Retinal pigment epithelial cell (primary cell): Measurements from ENCODE around the gene PRPF38A.
A peak's percentile ranks its signal among the peaks of the same experiment; 100 is the strongest.

Experiments used
- DNase-seq: peaks from one replicate; pipeline ENCODE4 v3.0.0-alpha.2; 2010; ENCODE audit warnings: low read depth
- H3K4me3 ChIP-seq: 2 replicates; pipeline ENCODE4 v1.5.1; 2011; ENCODE audit warnings: mild to moderate bottlenecking, low read length, control low read depth, moderate library complexity
- CTCF ChIP-seq: conservative IDR thresholded peaks from 2 replicates; pipeline ENCODE4 v1.5.1; 2011; ENCODE audit warnings: low read depth, low read length, control low read depth, inconsistent platforms

The PRPF38A gene

GRCh38 chr1:52400131-52400530 lies 4.3 kb upstream of the PRPF38A start:
- TF ChIP-seq CTCF = no peak
- DNase-seq = no peak
- H3K4me3 ChIP-seq = no peak overlapping the region

GRCh38 chr1:52402860-52403240 lies 1.6 kb upstream of the PRPF38A start:
- H3K4me3 ChIP-seq = no peak overlapping the region
- DNase-seq = no peak
- TF ChIP-seq CTCF = no peak

DNA sequence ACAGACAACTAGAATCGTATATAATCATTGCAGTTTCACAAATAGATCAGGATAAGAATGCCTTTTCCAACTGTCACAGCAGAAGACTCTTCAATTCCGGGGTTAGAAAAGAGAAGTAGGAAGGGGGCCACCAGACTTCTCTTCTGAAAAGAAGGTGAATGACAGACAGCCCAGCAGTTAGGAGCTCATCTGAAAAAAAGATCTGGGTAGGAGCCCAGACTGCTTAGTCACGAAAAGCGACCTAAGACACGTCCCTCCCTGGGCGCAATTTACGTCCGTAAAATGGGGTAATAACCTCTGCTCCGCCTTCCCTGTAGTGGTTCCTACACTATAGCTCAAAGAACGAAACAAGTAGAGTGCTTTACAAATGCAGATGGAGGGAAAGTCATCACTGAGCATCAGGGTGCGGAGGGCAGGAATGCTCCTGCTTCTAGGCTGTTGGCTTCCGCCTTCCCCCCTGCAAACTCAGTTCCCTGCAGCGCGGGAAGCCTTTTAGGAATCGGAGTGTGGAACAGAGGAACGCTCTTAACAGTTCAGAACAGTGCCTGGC lies 761 bp upstream of the PRPF38A start:
- TF ChIP-seq CTCF = no peak
- H3K4me3 ChIP-seq = peak overlapping the region; percentile 77
- DNase-seq = no peak

DNA sequence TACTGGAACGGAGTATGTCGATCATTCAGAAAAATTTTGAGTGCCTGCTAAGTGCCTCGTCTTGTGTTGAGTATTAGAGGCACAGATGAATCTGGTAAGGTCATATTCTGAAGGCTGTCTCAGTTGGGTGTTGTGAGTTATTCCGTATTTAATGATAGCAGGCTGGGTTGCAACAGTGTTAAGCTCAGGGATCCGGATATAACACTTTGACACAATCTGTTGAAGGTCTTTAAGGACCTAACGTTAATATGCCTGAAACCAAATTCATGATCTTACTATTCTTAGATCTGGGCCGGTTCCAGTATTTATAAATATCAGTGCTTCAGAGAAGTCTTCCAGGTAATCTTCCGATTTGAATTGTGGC lies 555 bp downstream of the PRPF38A start:
- no peak for DNase-seq
- peak overlapping the region; percentile 77 for H3K4me3 ChIP-seq
- TF ChIP-seq CTCF = no peak

GRCh38 chr1:52413410-52413989 lies 9.1 kb downstream of the PRPF38A start:
- no peak overlapping the region for H3K4me3 ChIP-seq
- DNase-seq = no peak
- no peak for TF ChIP-seq CTCF

DNA sequence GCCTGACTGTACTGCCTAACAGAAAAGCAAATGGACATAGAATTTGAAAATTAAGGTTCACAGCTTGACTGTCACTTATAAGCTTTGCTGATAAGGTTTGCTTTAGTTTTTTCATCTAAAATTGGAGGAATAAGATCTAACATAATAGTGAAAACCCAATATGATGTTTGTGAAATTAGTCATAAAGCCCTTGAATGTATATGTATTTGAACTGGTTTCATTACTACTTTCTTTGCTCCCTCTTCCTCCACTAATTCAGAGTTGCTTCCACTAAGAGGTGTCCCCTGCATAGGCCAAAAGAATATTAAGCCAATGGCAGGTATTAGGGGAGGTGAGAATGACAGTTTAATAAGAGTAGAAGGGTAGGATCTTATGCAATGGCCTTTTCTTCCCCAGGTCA lies 10.5 kb downstream of the PRPF38A start:
- no peak for TF ChIP-seq CTCF
- DNase-seq = no peak
- no peak overlapping the region for H3K4me3 ChIP-seq

- TF ChIP-seq CTCF = no peak
- H3K4me3 ChIP-seq = no peak overlapping the region
- no peak for DNase-seq
These were observed 12.4 kb downstream of the PRPF38A start for GRCh38 chr1:52416811-52417210.
